GM18867 (cell line): ENCODE data around the gene ZBTB7B.

Experiments used
- ATAC-seq: cut with Tn5 transposase; IDR thresholded peaks from one replicate; pipeline ENCODE4 v1.9.1; 2021; ENCODE audit warnings: mild to moderate bottlenecking, moderate library complexity; ENCODE audit not compliant: unreplicated experiment

The ZBTB7B gene

GRCh38 chr1:155034318-155035208 lies 32.0 kb downstream of the ZBTB7B start:
- no peak for ATAC-seq

- ATAC-seq: no peak
Observed at GRCh38 chr1:155035936-155036335, 33.3 kb downstream of the ZBTB7B start.

GRCh38 chr1:155037043-155037442 lies 34.4 kb downstream of the ZBTB7B start:
- no peak for ATAC-seq

DNA sequence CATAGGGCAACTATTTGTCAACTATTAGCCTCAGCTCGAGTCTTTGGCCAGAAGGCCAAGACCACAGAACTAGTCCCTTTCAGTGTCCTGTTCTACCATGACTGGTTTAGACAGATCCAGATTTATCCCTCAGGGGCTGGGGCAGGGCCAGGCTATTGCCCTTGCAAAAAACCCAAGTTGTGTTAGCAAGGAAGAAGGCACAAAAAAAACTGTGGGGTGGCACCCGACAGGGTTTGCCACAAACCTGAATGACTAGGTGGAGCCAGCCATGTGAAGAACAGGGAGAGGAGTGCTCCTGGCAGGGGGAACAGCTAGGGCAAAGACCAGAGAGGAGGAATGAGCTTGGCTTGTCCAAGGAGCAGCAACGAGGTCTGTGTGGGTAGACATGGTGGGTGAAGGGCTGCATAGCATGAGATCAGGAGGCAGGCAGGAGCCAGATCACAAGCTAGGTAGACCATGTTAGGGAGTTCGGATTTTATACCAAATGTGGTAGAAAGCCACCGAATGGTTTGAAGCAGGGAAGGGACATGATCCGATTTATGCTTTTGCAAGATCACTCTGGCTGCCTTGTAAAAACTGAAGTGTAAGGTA lies 35.3 kb downstream of the ZBTB7B start:
- ATAC-seq: no peak

- no peak for ATAC-seq
Observed at GRCh38 chr1:155038602-155039307, 36.2 kb downstream of the ZBTB7B start.

GRCh38 chr1:155039308-155039669 lies 36.7 kb downstream of the ZBTB7B start:
- ATAC-seq: no peak

GRCh38 chr1:155040358-155041093 lies 37.9 kb downstream of the ZBTB7B start:
- ATAC-seq: no peak

DNA sequence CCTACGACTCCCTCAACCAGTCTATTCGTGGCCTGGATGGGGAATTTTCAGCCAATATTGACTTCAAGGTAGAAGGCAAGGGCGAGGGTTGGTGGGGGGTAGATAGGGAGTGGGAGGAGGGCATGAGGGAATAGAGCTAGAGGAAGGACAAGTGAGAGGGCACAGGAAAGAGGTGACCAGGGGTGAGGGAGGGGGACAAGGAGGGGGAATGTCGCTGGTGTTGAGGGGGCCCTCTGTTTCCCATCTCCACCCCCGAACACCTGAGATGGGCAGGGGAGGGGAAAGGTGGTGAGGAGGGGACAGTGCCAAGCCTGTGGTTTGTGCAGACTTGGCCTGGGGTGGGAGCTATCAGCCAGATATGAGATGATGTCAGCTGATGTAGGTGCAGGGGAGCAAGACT lies 40.2 kb downstream of the ZBTB7B start:
- no peak for ATAC-seq

DNA sequence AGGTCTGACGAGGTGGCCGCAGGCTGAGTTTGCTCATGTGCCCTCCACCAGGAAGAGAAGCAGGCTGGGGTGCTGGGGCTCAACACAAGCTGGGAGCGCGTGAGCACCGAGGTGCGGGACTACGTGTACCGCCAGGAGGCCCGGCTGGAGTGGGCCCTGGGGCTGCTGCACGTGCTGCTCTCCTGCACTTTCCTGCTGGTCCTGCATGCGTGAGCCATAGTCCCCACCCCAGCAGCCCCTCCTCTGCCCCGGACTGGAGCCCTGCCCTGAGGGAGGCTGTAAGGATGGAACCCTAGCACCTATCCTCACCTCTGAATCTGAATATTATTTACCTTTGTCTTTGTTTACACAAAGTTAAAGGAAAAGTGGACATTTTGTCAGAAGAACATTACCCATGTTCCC lies 40.7 kb downstream of the ZBTB7B start:
- no peak for ATAC-seq

DNA sequence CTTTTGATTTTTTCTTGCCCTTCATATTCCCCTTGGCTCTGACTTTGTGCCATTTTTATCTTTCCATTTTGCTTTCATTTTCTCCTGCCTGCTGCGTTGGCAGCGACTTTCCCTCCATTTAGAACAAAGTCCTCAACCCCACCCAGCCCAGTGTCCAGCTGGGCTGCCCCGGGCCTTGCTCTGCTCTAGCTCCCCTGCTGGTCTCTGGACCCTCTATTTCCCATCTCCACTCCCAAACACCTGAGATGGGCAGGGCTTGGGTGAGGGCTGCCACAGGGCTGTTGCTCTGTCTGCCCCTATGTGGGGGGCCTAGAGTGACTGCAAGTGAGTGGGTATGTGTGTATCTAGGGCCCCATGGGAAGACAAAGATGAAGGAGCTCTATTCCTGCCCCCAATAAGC lies 41.2 kb downstream of the ZBTB7B start:
- ATAC-seq: no peak

- ATAC-seq: no peak
Observed at GRCh38 chr1:155044365-155044764, 41.8 kb downstream of the ZBTB7B start.

DNA sequence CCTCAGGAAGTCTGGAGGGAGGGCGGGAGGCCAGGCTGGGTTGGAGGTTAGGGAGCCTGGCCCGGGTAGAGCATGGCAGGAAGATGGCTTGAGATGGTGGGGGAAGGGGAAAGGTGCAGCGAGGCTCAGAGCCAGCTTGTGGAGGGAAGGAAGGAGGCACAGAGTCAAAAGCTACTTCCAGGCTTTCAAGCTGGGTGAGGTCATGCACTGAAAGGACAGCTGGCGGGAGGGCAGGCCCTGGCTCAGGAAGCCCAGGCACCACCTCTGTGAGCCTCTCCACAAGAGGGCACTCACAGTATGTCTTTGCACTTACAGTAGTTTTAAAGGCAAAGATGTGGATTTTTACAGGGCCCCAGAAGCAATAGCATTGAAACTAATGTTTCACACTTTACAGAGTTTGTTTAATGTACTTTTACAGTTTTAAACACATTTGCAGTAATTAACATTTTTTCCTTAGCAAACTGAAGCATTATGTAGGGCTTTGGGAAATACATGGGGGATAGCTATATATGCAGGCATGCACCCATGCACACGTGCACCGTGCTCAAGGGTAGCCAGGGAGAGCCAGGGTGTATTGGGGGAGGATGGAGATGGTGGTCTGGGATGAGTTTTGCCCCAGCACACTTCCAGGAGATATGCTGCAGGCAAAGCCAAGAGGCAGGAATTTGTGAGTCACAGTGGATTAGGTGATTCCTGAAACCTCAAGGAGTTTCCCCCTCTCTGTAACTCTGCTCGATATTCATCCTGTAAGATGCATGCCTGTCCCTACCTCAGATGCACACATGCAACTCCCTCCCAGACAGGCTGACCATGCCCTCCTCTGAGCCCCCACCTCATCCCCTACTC lies 42.4 kb downstream of the ZBTB7B start:
- peak; percentile 48 for ATAC-seq

- no peak for ATAC-seq
Observed at GRCh38 chr1:155048449-155049334, 46.1 kb downstream of the ZBTB7B start.

DNA sequence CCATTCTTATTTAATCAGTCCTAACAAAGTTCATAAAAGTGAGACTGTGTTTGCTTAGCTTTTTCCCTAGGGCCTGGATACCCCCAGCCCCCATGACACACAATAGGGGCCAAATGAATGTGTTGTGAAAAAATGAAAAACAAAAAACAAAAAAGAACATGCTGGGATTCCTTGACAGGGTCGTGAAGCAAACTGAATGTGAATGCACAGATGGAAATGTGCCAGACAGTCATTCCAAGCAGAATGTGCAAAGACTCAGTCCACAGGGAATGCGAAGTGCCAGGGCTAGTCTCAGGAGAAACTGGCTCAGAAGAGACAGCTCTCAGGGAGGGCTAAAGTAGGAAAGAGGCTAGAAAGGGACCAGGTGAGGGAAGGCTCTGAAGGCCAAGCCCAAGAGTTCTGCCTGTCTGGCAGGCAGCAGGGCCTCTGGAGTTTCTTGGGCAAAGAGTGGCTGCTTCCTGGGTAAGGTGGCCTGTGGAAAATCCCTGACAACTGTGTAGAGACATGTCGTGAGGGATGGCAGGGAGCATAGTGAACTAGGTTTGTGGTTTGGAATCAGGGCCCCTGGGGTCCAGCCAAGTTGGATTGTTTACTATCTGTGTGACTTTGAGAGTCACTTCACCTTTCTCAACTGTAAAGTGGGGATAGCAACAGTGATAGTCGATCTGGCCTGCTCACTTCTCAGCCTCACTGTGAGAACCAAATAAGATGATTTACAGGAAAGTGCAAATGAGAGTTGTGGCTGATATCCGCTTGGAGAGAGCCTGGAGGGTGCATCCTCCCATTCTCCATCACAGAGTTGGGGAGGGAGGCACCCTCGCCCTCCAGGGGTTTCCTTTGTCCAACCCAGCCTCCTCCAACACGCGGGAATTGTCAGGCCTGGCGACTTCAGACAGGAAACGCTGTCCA lies 47.3 kb downstream of the ZBTB7B start:
- no peak for ATAC-seq

DNA sequence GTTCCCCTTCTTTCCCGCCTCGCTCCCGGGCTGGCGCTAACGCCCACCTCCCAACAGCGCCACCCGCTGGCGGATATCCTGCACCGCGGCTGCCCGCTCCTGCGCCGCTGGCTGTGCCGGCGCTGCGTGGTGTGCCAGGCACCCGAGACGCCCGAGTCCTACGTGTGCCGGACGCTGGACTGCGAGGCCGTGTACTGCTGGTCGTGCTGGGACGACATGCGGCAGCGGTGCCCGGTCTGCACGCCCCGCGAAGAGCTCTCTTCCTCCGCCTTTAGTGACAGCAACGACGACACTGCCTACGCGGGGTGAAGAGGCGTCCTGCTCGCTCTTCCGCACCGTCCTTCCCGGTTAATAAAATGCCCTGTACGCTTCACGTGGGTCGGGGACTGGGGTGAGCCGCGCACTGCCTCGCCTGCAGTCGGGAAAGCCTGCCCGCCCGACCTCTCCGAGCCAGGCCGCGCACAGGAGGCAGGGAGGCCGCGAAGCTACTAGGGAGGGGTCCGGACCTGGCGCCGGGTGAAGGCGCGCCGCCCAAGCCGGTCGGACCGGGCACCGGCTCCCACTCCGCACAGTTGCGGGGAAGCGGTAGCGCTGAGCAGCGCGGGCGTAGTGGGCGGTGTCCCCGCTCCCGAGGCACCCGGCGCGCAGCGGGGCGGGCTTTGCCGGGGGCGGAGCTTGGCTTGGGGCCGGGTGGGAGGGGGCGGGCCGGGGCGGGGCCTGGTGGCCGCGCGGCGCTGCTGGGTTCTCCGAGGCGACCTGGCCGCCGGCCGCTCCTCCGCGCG lies 48.1 kb downstream of the ZBTB7B start, which contains the start of gene ADAM15:
Gene ADAM15 (plus strand): TSS at position 757 of the 782 bp plus-strand sequence. CDS start 71 bp downstream, outside the sequence.
- ATAC-seq: peak; percentile 64

DNA sequence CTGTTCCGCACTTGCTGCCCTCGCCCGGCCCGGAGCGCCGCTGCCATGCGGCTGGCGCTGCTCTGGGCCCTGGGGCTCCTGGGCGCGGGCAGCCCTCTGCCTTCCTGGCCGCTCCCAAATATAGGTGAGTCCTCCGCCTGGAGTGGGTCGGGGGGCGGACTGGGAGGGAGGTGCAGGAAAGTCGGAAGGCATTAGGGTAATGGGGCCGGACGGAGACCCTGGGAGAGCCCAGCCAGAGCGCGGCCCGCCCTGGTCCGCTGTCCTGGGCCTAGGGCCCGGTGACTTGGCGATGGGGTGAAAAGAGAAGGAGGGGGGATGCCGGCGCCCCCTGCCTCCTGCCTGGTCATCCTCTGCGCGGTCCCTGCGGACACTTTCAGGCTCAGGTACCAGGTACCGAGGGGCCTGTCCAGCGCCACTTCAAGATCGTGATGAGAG lies 48.8 kb downstream of the ZBTB7B start:
- no peak for ATAC-seq

GRCh38 chr1:155051777-155052398 lies 49.3 kb downstream of the ZBTB7B start:
- ATAC-seq: peak; percentile 9
